B cell (primary cell): ENCODE results near the gene KISS1.

Source experiments
- CTCF ChIP-seq: fragments of 200-600 bp; IDR thresholded peaks from one replicate; pipeline ENCODE4 v1.8.0; 2022; ENCODE audit warnings: antibody characterized with exemption, mild to moderate bottlenecking
- EZH2 ChIP-seq: IDR thresholded peaks from 2 replicates; pipeline ENCODE4 v1.6.1; 2012; ENCODE audit warnings: borderline replicate concordance, low read depth, mild to moderate bottlenecking, moderate library complexity, low read length; ENCODE audit not compliant: insufficient read depth, poor library complexity, severe bottlenecking

- TF ChIP-seq CTCF (no peak), EZH2 (no peak)
These were observed 14.8 kb upstream of the KISS1 start for GRCh38 chr1:204211046-204211445.
